GM12874 (cell line): ENCODE data around the gene AQP12A.

Source experiments
- CTCF ChIP-seq: IDR thresholded peaks from 2 replicates; pipeline ENCODE4 v1.5.1; 2011; ENCODE audit warnings: low read depth, mild to moderate bottlenecking, control low read depth, low read length, moderate library complexity; ENCODE audit not compliant: insufficient read depth

The AQP12A gene

DNA sequence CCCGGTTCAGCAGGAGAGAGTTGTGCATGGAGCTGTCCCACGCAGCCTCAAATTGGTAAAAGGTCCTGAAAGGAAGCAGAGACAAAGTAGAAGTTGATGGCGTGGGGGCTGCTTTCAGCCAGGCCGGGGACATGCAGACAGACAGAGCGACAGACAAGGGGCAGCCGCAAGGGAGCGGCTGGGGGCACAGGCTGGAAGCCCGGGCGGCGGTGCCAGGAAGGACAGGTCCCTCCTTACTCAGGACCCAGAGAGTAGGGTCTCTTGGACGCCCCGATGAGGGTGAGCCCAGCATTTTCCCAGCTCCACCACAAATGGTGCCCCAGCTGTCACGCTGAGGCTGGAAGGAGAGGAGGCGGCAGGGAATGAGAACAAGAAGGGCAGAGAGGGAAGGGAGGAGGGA is 35.2 kb downstream of the AQP12A start:
- TF ChIP-seq CTCF, result no peak

DNA sequence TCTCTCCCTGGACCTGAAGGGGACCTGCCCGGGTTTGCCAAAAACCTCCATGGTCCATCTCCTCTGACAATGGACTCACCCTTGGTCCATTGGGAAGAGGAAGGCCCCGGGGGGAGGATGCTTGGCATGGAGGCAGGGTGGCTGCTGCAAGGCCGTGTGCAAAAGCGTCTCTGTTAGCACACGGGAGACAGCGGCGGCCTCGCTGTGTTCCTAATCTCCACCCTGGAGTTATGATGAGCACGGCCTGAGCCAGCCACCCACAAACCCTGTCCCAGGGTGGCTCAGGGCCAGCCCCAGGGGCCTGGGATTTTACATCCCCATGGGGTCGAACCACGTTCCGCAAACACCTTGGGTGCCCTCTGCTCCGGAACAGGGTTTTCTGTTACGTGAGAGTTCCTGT is 35.8 kb downstream of the AQP12A start:
- TF ChIP-seq CTCF, result no peak

GRCh38 chr2:240727913-240728312 is 36.2 kb downstream of the AQP12A start:
- no peak for TF ChIP-seq CTCF

GRCh38 chr2:240728361-240728760 is 36.7 kb downstream of the AQP12A start:
- TF ChIP-seq CTCF, result no peak

DNA sequence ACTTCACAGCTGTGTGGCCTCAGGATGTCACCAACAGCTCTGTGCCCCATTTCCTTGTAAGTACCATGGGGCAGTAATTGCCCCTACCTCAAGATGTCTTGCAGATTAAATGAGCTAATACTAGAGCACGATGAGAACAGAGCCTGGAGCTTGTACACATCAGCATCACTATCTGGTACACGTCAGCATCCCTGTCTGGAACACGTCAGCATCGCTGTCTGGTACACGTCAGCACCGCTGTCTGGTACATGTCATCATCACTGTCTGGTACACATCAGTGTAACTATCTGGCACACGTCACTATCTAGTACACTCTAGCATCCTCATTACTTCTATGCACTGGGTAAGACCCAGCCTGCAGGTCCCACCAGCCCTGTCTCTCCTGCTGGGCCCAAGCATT is 37.2 kb downstream of the AQP12A start:
- TF ChIP-seq CTCF, result no peak

DNA sequence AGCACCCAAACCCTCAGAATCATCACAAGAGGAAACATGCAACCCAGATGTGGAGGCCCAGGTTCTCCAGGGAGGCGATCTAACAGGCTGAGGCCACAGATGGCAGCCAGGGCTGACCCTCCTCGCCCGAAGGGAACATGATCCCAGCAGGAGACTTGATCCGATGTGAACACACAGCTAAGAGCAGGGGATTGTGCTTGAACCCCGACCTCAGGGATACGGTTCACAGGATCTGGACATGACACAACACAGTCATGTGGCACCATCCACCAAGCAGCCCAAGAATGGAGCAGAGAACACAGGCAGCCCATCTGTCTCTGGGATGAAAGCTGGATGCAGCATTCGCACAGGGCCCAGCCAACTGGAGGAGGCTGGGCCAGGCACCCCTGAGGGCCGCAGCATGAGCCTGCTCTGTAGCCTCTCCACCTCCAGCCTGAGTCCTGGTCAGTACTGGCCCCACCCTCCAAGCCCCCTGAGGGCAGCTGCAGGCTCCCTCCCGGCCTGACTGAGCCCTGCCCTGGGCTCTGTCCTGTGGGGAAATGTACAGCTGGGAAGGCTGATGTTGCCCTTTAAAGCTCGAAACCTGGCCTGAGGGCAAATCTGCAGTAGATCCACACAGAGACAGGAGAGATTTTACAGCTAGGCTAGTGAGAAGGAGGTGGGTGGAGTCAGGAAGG is 39.0 kb downstream of the AQP12A start:
- TF ChIP-seq CTCF, result no peak

DNA sequence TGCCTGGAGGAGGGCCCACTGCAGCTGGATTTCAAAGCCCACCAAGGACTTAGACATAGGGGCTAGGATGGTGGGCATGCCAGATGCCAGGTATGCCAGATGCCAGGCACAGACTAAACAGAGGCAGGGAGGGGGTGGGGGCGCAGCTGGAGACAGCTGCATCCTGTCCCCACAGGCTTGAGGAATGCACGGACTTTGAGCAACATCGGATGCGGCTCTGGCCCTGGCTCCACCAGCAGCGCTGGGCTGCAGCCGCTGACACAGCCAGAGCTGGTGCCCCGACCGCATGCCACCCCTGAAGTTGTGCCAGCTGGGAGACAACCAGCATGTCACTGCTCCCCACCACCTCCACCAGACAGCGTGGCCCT is 39.5 kb downstream of the AQP12A start:
- TF ChIP-seq CTCF, result no peak
